ENCODE data around the gene ACSBG1. TPM values are rescaled to one million over a fixed set of nuclear protein-coding genes. Genes with fewer than 3 reads are reported as not detected.

ACSBG1 gene
- total RNA-seq, 2 experiments from 2014 or later: not detected

DNA sequence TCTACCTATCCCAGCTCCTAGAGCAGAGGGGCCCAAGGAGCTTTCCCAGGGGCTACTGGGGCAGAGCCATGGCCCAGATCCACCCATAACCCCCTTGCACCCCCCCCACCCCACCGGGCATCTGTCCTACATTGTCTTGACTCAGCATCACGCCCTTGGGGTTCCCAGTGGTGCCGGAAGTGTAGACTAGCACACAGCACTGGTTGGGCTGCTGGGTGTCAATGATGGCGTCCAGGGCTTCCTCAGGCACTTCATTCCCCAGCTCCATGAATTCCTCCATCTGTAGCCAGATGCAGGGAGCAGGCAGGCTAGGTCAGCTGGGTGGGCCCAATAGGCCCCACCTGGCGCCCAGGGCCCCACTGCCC is 52.0 kb downstream of the ACSBG1 start:
- Mint-ChIP-seq H3K4me1 (no peaks in the 10 kb centered on the region), H3K4me3 (no peak overlapping the region), H3K27me3 (peaks cover 14% of the 10 kb centered on the region), H3K27ac (no peak overlapping the region), H3K36me3 (ENCODE audit: low read depth) (peaks cover 4% of the 10 kb centered on the region), H3K9me3 (peaks cover 3% of the 10 kb centered on the region)
- DNase-seq: no peak
- ChIA-PET CTCF (no interaction called here), POLR2A (no interaction called here)

DNA sequence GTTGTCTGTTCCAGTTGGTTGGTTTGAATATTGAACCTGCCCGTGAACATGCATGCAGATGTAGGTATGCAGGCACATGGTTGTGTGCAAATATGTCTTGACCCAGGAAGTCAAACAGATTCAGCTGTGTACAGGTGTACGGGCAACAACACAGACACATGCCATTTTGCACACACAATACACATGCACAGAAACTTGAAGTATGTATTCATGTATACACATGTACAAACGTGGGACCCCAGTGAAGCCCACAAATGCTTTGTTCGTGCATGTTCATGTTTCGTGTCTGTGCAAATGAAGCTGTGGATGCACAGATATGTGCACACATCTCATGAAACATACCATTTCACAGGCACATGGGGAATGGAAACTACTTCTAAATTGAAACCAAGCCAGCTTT is 54.5 kb downstream of the ACSBG1 start:
- CTCF ChIA-PET: interaction anchor here (0.6 to 3.5 kb wide), 4 partner anchors 15 to 67 kb away, joined by 3 to 17 read pairs (median 6); partner anchors contain the start of genes CIB2 and IDH3A
- Mint-ChIP-seq H3K9me3 (no peaks in the 10 kb centered on the region), H3K4me3 (no peak overlapping the region), H3K27me3 (peaks cover 2% of the 10 kb centered on the region), H3K36me3 (ENCODE audit: low read depth) (no peaks in the 10 kb centered on the region), H3K4me1 (peaks cover 2% of the 10 kb centered on the region), H3K27ac (no peak overlapping the region)
- DNase-seq: peak; percentile 2
- POLR2A ChIA-PET: no interaction called here

DNA sequence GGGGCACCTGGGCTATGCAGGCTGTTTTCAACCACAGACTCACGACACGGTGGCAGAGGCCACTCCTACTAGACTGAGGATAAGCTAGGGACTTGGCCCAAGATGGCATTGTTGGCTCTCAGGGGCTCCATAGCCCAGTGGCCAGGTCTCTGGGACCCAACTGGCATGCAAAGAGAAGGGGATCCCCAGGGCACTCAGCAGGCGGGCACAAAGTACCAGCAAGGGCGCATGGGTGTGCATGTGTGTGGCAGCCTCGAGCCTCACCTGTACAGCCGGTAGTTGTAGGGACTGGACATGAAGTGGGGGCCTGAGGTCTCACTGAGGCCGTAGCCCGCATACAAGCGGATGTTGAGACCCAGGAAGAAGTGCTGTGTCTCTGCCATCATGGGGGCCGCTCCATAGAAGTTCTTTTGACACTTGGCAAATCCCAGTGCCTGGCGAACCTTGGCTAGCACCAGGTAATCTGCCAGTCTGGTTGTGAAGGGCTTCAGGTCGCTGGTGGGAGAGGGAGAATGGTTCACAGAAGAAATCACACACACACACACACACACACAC is 55.0 kb downstream of the ACSBG1 start:
- H3K36me3 Mint-ChIP-seq (ENCODE audit: low read depth): no peaks in the 10 kb centered on the region
- no peak overlapping the region for H3K27ac Mint-ChIP-seq
- H3K4me1 Mint-ChIP-seq: peaks cover 6% of the 10 kb centered on the region
- DNase-seq: peak; percentile 14
- ChIA-PET CTCF (interaction anchor here (0.6 to 3.5 kb wide), 5 partner anchors 16 to 74 kb away, joined by 4 to 17 read pairs (median 6); partner anchors contain the start of gene CIB2), POLR2A (no interaction called here)
- H3K27me3 Mint-ChIP-seq: no peaks in the 10 kb centered on the region
- H3K9me3 Mint-ChIP-seq: no peaks in the 10 kb centered on the region
- no peak overlapping the region for H3K4me3 Mint-ChIP-seq

DNA sequence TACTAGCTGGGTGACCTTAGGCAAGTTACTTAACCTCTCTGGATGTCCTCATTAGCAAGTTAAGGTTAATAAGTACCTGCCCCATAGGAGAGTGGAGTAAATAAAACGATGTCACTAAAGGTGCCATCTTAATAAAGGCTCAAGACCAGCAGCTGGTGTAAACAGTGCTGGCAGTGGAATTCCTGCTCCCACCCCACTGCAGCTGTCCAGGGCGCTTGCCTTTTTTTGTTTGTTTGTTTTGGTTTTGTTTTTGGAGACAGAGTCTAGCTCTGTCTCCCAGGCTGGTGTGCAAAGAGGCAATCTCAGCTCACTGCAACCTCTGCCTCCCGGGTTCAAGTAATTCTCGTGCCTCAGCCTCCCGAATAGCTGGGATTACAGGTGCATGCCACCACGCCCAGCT is 56.3 kb downstream of the ACSBG1 start:
- Mint-ChIP-seq H3K9me3 (no peaks in the 10 kb centered on the region), H3K4me1 (peaks cover 18% of the 10 kb centered on the region), H3K27ac (no peak overlapping the region), H3K27me3 (no peaks in the 10 kb centered on the region), H3K4me3 (no peak overlapping the region), H3K36me3 (ENCODE audit: low read depth) (peaks cover 6% of the 10 kb centered on the region)
- ChIA-PET CTCF (interaction anchor here (0.9 to 3.5 kb wide), 9 partner anchors 9 to 79 kb away, joined by 3 to 17 read pairs (median 4); partner anchors contain the start of gene CIB2), POLR2A (no interaction called here)
- no peak for DNase-seq

DNA sequence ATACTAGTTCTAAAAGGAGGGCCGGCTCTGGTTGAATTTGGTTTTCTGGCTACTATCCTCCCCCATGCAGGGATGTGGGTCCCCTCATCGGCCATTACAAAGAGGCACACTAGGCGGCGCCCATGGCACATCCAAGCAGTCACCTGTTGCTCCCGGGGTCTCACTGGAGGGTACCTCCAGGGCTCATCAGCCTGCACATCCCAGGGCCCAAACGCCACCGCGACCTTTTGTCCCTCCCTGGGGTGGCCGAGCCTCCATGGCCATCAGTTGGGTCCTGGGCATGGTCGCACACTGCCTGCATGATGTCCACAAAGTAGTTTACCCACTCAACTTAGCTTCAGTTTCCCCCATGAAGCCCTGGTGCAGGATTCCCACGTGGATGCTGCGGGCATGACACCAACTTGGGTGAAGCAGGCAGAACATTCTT is 56.9 kb downstream of the ACSBG1 start:
- Mint-ChIP-seq H3K9me3 (no peaks in the 10 kb centered on the region), H3K4me3 (no peak overlapping the region), H3K4me1 (peaks cover 23% of the 10 kb centered on the region), H3K36me3 (ENCODE audit: low read depth) (peaks cover 11% of the 10 kb centered on the region), H3K27me3 (no peaks in the 10 kb centered on the region), H3K27ac (no peak overlapping the region)
- DNase-seq: peak; percentile 49
- CTCF ChIA-PET: interaction anchor here (0.9 to 3.5 kb wide), 9 partner anchors 8 to 80 kb away, joined by 3 to 17 read pairs (median 4); partner anchors contain the start of gene CIB2
- POLR2A ChIA-PET: no interaction called here

DNA sequence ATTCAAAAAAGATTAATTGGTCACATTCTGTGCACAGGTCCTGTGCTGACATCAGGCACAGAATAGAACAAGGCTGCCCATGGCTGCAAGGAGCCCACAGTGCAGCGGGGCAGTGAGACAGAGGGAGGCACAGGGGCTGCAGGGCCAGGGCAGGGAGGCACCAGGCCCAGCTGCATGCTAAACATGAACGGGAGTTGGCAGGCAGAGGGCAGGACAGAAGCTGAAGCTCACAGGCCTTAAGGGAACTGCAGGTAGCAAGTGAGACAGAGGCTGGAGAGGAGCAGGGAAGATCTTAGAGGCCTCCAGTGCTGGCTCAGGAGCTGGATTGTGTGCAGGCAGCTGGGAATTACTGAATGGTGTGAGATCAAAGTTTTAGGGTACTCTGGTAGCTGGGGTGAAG is 59.0 kb downstream of the ACSBG1 start:
- no peaks in the 10 kb centered on the region for H3K27me3 Mint-ChIP-seq
- no peak overlapping the region for H3K27ac Mint-ChIP-seq
- CTCF ChIA-PET: interaction anchor here (1.3 to 3.2 kb wide), 3 partner anchors 9 to 20 kb away, joined by 4 to 17 read pairs (median 5); no protein-coding TSS in a partner anchor
- peaks cover 31% of the 10 kb centered on the region for H3K36me3 Mint-ChIP-seq (ENCODE audit: low read depth)
- H3K4me1 Mint-ChIP-seq: peaks cover 31% of the 10 kb centered on the region
- no peaks in the 10 kb centered on the region for H3K9me3 Mint-ChIP-seq
- POLR2A ChIA-PET: interaction anchor here (0.7 kb wide), 1 partner anchor 365 kb away, joined by 3 read pairs; the partner anchor contains the start of gene PSMA4
- no peak overlapping the region for H3K4me3 Mint-ChIP-seq
- DNase-seq: no peak

DNA sequence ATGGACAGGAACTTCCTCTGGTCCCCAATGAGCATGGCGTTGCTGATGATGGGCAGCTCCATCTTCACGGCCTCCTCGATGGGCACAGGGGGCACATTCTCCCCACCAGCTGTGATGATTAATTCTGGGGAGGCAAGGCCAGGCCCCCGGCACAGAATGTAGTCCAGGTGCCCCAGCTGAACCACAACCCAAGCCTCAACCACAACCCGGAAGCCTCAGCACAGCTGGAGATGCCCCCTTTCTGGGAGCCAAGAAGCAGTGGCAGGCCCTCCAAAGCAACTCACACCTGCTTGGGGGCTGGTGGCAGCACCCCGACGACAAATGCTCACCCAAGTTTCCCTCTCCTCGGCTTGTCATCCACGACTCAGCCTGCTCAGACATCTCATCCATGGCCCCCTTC is 60.0 kb downstream of the ACSBG1 start:
- Mint-ChIP-seq H3K27me3 (no peaks in the 10 kb centered on the region), H3K27ac (no peak overlapping the region), H3K4me1 (peaks cover 35% of the 10 kb centered on the region), H3K9me3 (no peaks in the 10 kb centered on the region), H3K36me3 (ENCODE audit: low read depth) (peaks cover 40% of the 10 kb centered on the region), H3K4me3 (no peak overlapping the region)
- ChIA-PET POLR2A (interaction anchor here (0.8 to 1.5 kb wide), 2 partner anchors 9 to 25 kb away, joined by 3 to 5 read pairs; partner anchors contain the start of gene IDH3A), CTCF (interaction anchor here (1.4 to 3.9 kb wide), 3 partner anchors 43 to 66 kb away, joined by 4 to 16 read pairs (median 5); partner anchors contain the start of gene CIB2)
- DNase-seq: peak; percentile 33

DNA sequence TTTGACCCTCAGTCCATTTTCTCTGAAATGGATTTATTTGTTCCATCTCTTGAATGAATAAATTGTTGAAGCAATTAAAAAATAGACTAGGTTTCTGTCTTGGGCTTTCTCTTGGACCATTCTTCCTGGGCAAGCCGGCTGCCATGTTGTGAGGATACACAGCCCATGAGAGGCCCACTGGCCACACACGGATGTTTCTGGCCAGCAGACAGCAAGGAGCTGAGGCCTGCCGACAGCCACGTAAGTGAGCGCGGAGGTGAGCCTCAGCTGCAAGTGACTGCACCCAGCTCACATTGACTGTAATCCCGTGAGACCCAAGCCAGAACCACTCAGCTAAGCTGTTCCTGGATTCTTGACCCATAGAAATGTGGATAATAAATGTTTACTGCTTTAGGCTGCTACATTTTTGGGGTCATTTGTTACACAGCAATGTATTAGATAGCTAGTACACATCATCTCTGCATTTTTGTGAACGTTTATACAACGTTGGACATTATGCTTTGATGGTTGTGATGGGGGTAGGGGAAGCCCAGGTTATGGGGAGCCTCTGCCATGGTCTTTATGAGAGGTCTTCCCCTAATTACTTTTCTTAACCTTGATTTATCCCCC is 62.4 kb downstream of the ACSBG1 start:
- Mint-ChIP-seq H3K9me3 (no peaks in the 10 kb centered on the region), H3K27ac (no peak overlapping the region), H3K4me3 (no peak overlapping the region), H3K36me3 (ENCODE audit: low read depth) (peaks cover 59% of the 10 kb centered on the region), H3K4me1 (peaks cover 51% of the 10 kb centered on the region), H3K27me3 (no peaks in the 10 kb centered on the region)
- ChIA-PET CTCF (interaction anchor here (1.0 to 3.9 kb wide), 5 partner anchors 24 to 71 kb away, joined by 3 to 16 read pairs (median 5); partner anchors contain the start of gene CIB2), POLR2A (interaction anchor here (1.7 kb wide), 1 partner anchor 23 kb away, joined by 8 read pairs; the partner anchor contains the start of gene IDH3A)
- no peak for DNase-seq

DNA sequence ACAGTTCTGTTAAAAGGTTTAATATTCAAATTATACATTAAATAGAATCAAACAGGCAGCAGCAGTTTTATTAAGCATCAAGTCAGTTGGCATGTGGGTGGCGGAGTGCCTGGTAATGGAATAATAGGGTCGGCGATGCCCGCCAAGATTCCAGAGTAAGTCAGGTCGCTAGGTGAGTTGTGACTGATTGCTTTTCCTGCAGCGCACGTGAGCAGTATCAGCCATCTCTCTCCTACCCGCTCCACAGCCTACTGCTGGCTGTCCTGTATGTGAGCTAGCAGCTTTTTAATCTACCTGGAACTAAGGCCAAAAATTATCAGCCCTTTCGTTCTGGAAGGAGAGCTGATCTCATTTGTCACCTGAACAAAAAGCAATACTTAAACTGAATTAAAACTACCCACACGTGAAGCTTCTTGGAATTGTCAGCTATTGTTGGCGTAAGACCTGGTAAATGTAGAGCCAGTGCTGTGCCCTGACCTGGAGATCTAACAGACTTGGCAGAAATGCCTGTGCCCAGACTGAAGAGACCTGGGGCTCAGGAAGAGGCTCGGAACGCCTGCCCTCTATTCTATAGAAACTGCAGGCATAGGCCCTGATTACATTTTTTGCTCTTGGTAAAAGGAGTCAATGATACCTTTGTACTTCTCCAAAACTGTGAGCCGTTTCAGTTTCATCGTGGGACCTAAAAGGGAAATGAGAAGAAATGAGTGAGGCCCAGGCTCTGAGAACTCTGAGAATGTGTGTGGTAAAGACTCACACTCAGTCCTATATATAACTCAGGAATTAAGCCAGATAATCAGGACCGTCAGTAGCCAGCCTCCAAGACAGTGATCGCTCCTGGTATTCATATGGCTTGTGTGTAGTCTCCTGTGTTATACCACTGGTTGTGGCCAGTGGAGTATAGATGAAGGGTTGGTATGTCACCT is 63.3 kb downstream of the ACSBG1 start:
- Mint-ChIP-seq H3K9me3 (no peaks in the 10 kb centered on the region), H3K36me3 (ENCODE audit: low read depth) (peaks cover 66% of the 10 kb centered on the region), H3K27ac (peak overlapping the region; percentile 32), H3K4me1 (peaks cover 58% of the 10 kb centered on the region), H3K4me3 (no peak overlapping the region), H3K27me3 (no peaks in the 10 kb centered on the region)
- ChIA-PET POLR2A (interaction anchor here (1.7 kb wide), 1 partner anchor 22 kb away, joined by 8 read pairs; the partner anchor contains the start of gene IDH3A), CTCF (interaction anchor here (0.7 to 3.9 kb wide), 3 partner anchors 24 to 40 kb away, joined by 3 to 16 read pairs (median 4); partner anchors contain the start of gene CIB2)
- no peak for DNase-seq

DNA sequence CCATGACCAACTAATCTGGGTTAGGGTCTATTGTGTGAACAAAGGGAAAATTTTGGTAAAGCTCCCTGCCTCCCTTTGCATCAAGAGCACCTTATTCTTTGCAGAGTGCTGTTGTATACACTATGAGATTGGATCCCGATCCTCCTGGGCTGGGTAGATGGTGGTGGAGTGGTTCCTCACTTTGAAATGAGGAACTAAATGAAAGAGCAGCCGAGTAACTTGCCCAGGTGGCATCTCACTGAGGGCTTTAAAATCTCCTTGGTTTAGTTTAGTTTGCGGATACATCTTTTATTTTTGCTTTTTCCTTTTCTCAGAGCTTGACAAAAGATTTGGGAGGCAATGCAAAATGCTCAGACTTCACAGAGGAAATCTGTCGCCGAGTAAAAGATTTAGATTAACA is 65.8 kb downstream of the ACSBG1 start:
- peaks cover 81% of the 10 kb centered on the region for H3K36me3 Mint-ChIP-seq (ENCODE audit: low read depth)
- H3K4me3 Mint-ChIP-seq: no peak overlapping the region
- no peaks in the 10 kb centered on the region for H3K9me3 Mint-ChIP-seq
- ChIA-PET POLR2A (interaction anchor here (1.3 to 4.6 kb wide), 3 partner anchors 19 to 60 kb away, joined by 3 to 29 read pairs (median 4); partner anchors contain the start of genes CIB2 and IDH3A), CTCF (interaction anchor here (1.0 to 1.8 kb wide), 3 partner anchors 9 to 37 kb away, joined by 3 to 7 read pairs (median 4); partner anchors contain the start of gene CIB2)
- H3K27ac Mint-ChIP-seq: peak overlapping the region; percentile 31
- no peak for DNase-seq
- no peaks in the 10 kb centered on the region for H3K27me3 Mint-ChIP-seq
- H3K4me1 Mint-ChIP-seq: peaks cover 46% of the 10 kb centered on the region

DNA sequence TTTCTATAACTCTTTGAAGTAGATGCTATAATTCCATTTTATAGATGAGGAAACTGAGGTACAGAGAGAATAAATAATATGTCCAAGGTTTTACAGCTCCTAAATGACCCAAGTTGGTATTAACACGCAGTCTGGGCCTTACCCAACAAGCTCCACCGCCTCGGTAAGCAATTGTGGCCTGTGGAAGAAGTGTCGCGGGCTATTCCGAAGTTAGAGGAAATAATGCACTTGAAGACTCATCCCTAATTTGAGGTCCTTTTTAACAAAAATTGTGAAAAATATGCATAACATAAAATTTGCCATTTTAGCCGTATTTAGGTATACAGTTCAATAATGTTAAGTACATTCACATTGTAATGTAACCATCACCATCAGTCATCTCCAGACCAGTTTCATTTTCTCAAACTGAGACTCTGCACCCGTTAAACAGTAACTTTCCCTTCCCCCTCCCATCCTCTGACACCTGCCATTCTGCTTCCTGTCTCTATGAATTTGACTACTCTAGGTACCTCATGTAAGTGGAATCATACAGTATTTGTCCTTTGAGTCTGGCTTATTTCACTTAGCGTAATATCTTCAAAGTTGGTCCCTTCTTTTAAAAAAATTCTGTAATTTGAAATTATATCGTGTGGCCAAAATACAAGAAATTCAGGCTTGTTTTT is 67.0 kb downstream of the ACSBG1 start:
- Mint-ChIP-seq H3K9me3 (no peaks in the 10 kb centered on the region), H3K27me3 (no peaks in the 10 kb centered on the region), H3K36me3 (ENCODE audit: low read depth) (peaks cover 81% of the 10 kb centered on the region), H3K4me1 (peaks cover 36% of the 10 kb centered on the region), H3K27ac (peak overlapping the region; percentile 71), H3K4me3 (peak overlapping the region; percentile 40)
- peak; percentile 53 for DNase-seq
- CTCF ChIA-PET: interaction anchor here (1.0 to 1.8 kb wide), 4 partner anchors 10 to 208 kb away, joined by 3 to 7 read pairs (median 4); partner anchors contain the start of gene CIB2
- POLR2A ChIA-PET: interaction anchor here (1.4 to 4.6 kb wide), 2 partner anchors 18 to 37 kb away, joined by 3 to 29 read pairs; partner anchors contain the start of genes CIB2 and IDH3A

DNA sequence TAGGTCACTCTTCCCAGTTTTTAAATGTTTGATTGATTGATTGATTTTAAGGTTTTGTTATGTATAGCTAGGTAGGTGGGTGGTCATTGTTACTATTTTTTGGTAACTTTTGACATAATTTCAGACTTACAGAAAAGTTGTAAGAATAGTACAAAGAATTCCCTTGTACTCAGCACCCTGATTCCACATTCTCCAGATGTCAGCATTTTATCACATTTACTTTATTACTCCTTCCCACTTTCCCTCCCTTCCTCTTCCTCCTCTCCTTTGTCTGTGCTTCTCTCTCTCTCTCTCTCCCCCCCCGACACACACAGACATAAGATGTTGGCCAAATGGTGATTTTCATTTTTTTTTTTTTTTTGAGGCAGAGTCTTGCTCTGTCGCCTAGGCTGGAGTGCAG is 70.4 kb downstream of the ACSBG1 start:
- ChIA-PET POLR2A (no interaction called here), CTCF (no interaction called here)
- Mint-ChIP-seq H3K4me1 (peaks cover 28% of the 10 kb centered on the region), H3K36me3 (ENCODE audit: low read depth) (peaks cover 71% of the 10 kb centered on the region), H3K27ac (no peak overlapping the region), H3K27me3 (no peaks in the 10 kb centered on the region), H3K4me3 (no peak overlapping the region), H3K9me3 (no peaks in the 10 kb centered on the region)
- DNase-seq: no peak

All from activated CD4-positive, alpha-beta memory T cell treated with anti-CD3 and anti-CD28 coated beads, Interleukin-2, amount 10 ng/mL, durations not matched to agents 7 days and 5 days (primary cell).